Measurements from ENCODE around the gene NEDD4L.

The NEDD4L gene

DNA sequence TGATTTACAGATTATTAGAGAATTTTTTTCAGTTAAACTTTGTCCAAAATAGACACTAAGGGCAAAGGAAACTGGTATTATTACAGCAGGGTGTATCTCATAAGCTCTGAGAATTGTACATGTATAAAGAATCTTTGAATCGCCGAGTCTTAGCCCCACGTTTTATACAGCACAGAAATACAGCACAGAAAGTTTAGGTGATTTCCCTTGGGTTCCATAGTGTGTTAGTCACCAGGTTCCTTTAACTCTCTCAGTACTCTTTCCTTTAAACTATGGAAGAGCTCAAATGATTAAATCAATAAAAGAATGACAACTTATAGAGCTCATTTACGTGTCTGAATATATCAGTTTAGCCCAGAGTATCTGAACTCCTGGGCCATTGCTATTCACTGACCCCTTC, 256.8 kb downstream of the NEDD4L start:
- no peak for DNase-seq

DNA sequence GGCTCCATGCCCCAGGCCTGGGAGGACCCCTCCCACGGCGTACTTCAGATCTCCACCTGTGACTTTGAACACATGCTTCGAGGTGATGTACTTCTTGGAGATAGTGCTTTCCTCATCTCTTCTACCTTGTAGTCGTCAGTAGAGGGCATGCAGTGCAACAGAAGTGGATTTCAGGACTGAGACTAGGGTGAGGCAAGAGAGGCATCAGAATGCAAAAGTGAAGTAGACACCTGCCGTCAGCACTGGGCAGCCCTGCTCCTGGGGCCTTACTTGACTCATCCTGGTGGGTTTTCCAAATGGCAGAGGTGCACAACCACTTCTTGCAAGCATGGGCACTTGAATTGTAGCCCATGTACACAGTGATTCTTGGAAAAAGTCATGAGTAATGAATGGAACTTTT, 258.8 kb downstream of the NEDD4L start:
- DNase-seq, result no peak

DNA sequence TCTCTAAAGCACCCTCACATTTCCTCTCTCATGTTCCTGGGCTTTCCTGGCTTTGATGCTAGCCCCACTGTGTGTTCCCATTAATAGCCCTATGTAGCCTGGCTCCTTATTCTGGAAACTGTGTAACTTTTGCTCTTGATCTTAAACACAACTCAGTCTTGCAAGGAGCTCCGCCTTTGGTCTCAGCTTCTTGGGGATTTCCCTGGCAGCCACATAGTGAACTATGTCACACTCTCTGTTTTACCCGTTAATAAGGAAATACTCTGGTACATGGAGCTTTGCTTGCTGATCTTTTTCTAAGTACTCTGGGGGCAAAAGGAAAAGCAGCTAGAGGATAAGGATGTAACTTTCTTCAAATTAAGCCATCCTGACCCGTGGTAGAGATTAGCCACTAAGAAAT, 259.3 kb downstream of the NEDD4L start:
- no peak for DNase-seq

DNA sequence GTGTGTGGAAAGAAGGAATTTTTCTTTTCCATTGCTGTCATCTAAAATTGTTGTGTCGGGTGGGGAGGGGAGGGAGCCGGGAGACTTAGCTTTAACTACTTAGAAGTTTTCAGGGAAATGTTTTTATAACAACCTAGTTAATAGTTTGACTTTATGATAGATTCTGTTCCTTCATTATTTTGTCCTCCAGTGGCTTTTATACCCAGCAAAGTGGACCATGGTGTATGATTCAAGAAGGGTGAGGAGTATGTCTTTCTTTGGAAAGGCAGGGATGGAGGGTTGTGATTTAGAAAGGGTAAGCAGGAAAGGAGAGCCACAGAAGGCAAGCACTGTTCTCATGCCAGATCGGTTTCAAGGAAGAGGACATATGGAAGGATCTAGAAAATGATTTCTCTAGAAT, 261.8 kb downstream of the NEDD4L start:
- no peak for DNase-seq

DNA sequence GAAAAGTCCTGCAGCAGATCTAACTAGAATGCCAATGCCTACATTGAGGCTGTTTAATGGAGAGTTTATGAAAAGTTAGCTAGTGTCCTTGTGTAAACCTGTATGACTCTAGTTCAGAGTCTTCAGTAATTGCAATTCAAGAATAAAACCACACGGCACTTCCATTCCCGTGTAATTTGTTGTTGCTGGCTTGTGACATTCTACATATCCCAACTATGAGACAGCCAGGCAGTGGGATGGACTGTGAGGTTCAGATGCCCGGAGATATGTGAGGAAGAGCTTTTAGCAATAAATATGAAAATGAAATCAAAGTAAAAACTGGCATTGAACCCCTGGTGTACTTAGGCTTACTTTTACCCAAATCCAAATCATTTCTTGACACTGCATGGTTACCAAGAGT, 263.4 kb downstream of the NEDD4L start:
- DNase-seq, result no peak

DNA sequence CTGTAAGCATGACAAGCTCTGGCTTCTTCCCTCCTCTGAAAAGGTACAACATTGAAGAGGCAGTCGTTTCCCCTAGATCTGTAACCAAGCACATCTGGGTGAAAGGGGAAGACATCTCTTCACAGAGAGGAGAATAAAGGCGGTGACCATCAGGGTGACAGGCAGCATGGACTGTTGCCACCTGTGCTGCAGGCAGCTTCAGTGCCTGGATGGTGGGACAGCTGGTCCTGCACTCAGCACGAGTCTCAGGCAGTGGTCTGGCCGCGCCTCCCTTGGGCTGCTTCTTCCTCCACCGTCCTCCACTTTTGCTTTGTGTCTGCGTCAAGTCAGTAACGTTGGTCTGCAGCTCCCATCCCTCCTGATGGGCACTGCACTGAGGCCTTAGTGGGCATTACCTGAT, 264.4 kb downstream of the NEDD4L start:
- no peak for DNase-seq

DNA sequence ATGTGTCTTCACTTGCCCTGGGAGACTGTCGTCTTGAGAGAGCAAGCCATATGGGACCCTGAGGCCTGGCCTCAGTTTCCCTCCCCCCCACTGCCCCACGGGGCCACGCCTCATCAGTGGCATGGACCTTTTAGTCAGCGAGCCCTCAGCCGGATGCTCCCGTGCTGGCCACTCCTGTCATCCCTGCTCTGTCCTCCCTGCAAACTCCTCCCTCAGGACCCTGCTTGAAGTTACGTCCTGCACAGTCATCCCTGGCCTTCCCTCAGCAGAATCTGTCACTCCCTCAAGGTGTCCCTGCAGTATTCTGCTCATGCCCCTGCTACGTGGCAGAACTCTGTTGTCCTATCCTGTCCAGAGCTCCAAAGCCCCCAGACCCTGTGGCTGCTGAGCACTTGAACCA, 265.1 kb downstream of the NEDD4L start:
- DNase-seq, result no peak

DNA sequence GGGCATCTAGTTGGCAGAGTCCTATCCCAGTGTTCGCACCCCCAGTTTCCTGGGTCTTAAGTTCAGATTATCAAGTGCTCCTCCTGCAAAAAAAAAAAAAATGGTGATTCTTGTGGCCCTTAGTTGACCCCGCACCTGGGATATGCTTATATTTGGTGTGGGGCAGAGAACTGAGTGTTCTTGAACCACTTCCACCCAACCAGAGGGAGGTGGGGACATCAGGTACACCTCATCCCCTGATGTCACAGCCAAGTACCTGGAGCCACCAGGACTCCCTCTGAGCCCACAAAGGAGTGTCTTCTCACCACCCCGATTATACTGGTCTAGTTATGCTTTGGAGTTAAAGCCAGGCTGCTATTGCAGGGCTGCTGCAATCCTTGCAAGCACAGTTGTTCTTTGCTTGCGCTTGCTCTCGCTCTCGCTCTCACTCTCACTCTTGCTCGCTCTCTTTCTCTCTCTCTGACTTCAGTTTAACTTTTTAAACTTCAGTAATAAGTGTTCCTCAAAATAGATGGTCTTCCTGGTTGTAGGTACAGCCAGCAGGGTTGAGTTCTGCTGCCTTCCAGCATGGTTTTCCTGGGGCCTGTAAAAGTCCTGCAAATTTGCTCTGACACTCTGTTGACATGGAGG, 265.7 kb downstream of the NEDD4L start:
- DNase-seq, result no peak

DNA sequence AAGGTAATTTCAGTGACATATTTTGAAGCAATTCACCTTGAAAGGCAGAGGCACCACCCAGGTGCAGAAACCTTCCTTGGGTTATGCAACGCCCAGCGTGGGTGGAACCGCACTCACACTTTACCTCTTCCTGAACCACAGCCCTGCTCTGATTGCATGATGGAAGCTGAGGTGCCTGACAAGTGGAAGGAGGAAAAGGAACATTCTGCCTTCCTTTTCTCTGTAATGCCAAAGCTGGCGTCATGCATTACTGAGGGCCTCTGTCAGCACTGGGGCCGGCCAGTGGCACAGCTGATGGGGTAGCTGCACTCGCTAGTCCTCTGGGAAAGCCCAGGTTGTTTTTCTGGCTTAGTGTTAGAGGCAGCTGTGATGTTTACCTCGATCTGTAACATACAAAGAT, 266.5 kb downstream of the NEDD4L start:
- no peak for DNase-seq

DNA sequence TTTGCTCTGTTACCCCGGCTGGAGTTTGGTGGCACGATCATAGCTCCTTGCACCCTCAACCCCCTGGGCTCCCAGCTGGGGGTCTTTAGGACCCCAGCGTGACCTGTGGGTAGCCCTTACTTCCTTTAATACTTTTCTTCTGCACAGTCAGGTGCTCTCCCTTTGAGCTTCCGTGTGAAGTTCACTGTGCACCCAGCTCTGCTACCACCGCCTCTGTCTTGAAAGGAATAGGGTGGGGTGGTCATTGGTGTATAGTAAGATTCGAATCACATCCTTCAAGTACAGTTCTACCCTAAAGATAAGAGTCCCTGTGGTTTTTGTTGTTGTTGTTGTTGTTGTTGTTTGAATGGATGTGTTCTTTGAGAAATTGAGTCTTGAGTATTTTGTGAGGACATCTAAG, 267.4 kb downstream of the NEDD4L start:
- DNase-seq, result no peak

DNA sequence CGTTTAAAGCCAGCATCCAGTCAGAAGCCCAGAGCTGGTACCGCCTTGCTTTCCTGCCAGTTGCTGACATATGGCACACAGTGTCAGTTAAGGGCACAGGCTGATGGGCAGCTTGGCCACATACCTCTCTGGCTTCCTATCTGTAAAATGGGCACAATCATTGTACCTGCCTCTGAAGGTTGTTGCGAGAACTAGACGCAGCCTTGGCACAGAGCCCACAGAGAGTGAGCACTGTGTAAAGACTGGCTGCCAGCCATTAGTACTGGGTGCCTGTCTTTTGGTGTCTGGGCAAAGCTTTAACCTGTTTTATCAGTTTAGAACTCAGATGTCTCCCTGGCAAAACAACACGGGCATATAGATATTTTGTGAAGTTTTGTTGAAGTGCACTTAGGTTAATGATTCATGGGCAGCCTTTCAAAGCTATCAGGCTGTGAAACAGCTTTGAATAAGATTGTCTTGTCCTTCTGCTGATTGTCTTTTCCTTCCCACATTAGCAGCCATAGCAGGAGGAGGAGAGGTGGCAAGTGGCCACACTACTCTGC, 269.5 kb downstream of the NEDD4L start:
- DNase-seq, result no peak

DNA sequence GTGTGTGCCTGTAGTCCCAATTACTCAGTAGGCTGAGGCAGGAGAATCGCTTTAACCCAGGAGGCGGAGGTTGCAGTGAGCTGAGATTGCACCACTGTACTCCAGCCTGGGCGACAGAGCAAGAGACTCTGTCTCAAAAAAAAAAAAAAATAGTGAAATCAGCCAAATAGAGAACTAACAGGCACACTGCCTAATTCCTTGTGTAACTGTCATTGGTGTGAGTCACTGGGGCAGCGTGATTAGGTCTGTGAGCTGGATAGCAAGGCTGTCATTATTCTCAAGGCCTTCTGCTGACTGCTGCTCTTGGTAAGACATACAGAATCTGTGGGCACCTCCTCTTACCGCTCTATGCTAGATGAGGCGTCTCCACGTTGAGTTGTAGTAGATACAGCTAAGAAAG, 270.3 kb downstream of the NEDD4L start:
- peak; percentile 15 to 35 for DNase-seq

DNA sequence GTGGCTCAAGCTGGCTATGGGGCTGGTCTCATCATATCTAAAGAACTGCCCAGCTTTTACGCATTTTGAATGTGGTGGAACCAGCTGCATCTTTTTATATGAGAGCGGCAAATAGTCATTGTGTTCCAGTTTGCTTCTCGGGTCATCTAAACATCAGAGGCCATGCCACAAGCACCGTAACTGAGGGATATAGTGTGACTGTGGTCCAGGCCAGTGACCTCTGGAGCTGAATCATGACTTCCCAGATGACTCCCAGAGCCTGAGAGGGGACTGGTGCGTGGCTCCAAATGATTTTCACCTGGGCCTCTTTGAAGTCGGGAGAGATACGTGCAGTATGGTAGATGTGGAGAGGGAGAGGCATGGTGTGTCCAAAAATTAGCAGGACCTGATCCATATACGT, 271.0 kb downstream of the NEDD4L start:
- DNase-seq, result no peak

DNA sequence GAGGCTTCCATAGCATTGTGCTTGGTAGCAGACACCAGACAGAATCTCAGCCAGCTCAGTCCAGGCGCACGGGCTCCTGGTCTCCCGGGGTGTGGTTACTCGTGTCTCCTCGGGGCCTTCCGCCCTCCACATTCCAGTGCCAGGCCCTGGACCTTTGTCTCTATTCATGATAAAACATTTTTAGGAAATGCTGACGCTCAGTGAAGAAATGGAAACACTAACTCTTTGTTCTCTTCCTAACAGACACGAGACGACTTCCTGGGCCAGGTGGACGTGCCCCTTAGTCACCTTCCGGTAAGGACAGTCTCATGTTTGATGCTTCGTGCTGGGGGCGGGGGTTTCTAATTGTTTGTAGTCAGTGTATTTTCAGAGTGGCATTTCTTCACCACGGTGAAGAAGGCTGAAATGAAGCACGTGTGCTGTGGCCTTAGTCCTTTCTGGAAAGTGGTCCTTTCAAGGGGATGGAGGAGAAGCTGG, 271.8 kb downstream of the NEDD4L start:
- no peak for DNase-seq

DNA sequence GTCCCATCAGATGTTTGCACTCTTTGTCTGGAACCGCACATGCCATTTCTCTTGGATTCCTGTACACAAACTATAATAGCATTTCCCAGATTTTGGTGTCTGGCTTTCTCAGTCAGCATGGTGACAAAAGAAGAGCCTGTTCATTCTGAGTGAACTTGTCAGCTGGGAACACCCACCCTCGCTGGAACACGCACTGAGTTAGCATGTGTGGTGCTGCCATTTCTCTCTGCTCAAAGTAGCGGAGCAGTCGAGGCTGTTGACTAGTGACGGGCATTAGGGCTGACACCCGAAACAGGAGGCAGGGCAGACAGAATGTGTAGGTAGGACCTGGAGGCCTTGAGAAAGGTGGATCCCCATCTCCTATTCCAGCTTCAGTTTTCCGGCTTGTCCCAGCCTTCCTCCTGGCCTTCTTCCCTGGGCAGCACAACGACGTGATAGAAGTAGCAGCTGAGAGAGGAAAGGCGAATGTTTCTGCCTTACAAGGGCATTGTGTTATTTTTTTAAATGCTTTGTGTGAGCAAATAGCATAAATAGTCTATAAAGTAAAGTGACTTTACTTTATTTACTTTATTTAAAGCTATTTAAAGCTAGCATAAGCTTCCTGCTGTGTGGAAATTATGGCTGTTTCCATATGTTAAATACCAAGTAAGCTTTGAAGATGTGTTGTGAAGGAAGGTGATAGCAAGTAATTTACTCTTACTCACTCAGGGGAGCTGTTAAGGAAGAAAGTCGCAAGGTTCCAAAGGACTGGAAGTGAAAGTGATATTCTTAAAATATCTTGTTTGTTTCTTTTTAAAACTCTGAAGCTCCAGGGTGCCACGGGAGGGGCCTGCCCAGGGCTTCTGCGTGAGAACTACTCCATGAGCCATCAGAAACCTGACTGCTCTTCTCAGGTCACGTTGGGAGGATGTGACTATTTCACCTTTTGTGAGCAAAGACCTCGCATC, 272.6 kb downstream of the NEDD4L start:
- DNase-seq, result no peak

DNA sequence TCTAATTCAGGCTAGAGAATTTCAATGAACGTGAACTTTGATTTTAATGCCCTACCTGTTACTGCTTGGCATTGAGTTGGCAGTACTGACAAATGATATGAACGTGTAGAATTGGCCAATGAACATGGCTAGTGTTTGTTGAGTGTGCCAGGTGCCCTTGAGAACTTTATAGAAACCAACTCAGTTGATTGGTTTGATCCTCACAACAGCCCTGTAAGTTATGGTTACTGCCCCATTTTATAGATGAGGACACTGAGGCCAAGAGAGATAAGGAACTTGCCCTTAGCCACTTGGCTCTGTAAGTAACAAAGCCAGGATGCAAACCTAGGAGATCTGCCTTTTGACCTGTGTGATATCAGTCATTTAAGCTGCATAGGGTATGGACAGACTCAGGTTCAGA, 275.7 kb downstream of the NEDD4L start:
- DNase-seq, result no peak

DNA sequence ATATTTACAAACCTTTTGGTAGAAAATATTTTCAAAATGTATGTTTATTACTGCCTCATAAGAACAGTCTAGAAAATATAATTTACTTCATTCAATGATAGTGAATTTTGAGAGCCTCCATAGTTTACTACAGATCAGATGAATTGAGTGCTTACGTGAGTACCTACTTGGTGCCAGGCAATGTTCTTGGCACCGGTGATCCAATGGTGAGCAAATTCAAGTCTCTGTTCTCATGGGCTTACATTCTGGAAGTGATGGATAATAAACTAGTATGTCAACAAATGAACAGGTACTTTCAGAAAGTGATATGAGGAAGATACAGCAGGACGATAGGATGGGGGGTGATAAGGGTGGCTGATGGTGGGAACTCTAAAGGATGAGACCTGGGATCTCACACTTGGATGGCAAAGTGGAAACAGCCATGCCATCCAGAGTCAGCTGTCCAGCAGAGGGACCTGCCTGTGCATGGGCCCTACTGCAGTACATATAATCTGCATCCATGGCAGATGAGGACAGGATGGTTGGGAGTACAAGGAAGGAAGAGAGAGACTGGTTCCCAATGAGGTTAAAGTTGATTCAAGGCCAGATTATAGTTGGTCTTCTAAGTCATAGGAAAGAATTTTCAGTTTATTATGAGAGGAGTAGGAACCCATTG, 277.0 kb downstream of the NEDD4L start:
- DNase-seq, result no peak

DNA sequence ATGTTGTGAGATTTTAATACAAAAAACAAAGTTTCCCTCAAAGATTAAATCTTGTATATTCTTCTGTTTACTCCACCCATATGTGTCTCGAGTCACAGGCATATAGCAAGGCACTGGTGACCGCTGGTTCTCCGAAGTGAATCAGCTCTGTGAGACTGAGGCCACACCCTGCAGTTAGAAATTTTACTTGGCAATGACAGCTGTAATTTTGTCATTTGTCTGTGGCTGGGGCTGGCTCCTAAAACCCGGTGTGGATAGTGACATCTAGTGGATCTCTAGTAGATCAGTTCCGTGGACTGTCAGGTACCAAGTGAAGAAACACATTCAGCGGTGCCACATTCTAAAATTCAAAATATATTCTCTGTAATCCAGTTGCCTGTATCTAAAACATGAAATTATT, 278.0 kb downstream of the NEDD4L start:
- DNase-seq, result peak; percentile 59 to 62

DNA sequence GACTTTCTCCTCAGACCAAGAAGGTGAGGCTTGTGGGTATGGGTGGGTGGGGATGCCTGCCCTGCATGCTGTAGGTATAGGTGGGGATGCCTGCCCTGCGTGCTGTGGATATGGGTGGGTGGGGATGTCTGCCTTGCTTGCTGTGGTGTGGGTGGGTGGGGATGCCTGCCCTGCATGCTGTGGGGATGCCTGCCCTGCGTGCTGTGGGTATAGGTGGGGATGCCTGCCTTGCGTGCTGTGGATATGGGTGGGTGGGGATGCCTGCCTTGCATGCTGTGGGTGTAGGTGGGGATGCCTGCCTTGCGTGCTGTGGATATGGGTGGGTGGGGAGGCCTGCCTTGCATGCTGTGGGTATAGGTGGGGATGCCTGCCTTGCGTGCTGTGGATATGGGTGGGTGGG, 278.4 kb downstream of the NEDD4L start:
- no peak for DNase-seq

DNA sequence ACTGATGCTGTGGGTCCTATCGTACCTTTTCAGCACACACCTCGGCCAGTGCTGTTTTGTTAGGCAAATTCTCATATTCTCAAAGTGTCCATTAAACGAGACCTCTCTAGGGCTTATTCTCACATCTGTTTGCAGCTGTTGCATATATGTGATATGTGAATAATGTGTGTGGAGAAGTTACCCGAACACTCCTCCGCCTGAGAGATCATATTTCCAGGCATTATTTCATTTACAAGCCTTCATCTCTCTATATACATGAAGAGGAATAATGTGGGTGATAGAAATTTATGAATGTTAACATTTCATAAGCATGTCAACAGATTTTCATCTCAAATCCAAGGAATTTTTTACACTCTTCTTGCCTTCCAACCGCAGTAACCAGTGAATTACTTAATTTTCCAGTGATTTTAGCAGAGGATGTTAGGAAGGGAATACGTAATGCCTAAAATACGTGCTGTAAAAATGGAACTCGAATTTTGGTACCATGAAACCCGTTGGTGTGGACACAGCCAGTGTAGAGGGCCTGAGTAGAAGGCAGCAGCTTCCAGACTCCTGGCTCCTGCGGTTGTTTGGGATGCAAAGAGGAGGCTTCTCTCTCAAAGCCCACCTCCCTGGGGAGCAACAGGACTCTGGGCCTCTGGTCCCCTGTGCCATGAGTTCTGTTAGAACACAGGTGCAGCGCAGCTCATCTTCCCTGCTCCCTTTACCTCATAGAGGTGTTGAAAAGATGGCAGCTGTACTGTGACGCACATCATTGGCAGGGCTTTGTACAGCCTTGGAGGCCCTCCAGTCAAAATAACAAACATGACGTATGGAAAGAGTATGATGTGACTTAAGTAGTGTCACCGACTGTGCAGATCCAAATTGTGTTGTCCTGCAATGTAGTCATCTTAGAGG, 280.1 kb downstream of the NEDD4L start:
- DNase-seq, result no peak

DNA sequence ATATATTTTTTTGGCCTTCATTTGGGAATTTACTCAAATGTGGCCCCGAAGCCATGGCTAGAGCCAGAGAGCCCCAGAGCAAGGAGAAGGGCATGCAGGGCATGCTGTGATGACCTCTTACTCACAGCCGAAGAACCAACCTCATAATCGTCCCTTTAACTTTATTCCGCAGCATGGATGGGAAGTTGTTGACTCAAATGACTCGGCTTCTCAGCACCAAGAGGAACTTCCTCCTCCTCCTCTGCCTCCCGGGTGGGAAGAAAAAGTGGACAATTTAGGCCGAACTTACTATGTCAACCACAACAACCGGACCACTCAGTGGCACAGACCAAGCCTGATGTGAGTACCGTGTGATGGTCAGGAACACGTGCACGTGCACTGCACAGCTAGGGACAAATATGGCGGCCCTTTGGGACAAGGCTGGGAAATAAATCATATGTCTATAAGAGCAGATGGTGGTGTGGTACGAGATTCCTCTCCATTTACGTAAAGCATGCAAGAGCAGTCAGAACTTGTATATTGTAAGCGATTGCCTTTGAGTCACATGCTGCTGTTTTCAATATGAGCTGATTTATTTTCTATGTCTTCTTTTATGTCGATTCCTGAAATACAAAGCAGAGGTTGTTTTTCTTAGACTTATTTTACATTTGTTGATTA, 280.9 kb downstream of the NEDD4L start:
- no peak for DNase-seq

DNA sequence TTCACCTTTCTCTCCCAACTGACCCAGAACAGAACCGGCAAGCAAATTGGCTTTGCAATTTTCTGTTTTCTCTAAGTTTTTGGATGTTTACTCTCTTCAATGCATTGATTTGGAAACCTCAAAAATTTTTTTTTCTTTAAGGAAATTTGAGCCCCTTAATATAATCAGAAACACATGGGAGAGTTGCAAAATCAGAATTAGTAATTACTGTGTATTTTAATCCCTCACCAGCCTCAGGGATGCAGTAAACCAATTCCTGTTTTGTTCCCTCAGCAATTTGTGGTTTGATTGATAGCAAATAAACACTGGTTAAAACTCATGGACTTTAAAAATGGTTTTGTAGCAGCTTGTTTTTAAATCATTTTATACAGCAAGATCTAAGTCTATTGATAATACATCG, 281.5 kb downstream of the NEDD4L start:
- no peak for DNase-seq
